ENCODE results near the gene CHMP1B.
"Not testable (repeated sequence)": the region's sequence is repeated elsewhere in the genome, so short reads cannot be mapped to it uniquely, and the experiment has no call there.

The CHMP1B gene

DNA sequence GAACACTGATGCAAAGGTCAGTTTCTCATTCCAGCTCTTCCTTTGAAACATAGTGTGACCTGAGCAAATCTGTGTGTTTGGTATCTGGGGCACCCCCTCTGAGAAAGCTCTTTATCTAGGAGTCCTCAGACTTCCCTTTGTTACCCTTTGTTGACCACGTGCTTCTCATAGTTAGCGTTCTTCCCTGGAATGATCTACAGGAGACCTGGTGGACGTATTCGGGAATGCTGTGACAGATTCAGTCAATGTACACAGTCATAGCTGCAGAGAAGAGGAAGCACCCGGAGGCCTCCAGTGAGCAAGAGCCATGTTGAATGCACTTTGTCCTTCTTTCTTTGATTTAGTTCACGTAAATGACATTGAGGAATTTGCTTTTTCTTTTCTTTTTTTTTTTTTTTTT, 10.7 kb upstream of the CHMP1B start:
- no peak for DNase-seq (ENCODE audit: low spot score)

DNA sequence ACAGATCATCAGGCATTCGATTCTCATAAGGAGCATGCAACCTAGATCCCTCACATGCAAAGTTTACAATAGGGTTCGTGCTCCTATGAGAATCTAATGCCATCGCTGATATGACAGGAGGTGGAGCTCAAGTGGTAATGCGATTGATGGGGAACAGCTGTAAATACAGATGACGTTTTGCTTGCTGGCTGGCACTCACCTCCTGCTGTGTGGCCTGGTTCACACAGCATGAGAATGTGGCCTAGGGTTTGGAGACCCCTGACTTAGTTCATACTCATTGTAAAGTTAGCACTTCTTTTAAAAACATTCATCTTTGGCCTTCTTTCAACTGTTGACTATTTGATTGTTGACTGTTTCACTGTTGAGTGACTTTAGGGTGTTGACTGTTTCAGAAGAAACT, 8.7 kb upstream of the CHMP1B start:
- no peak for DNase-seq (ENCODE audit: low spot score)

DNA sequence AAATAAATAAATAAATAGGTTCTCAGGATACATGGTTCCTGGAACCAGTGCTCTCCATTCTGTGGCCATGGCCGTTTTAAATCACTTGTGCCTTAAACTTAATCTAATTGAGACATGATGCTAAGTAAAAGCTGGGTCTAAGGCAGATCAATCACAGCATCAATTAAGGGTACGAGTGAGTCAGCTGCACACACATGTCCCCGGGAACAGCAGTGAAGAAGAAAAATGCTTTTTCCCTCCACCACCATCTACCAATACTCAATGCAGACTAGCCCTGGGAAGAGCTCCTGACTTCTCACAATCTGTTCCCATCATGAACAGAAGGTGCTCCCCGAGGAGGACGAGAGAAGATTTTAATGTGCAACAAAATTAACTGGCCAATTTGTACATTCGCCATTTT, 6.8 kb upstream of the CHMP1B start:
- no peak for DNase-seq (ENCODE audit: low spot score)

DNA sequence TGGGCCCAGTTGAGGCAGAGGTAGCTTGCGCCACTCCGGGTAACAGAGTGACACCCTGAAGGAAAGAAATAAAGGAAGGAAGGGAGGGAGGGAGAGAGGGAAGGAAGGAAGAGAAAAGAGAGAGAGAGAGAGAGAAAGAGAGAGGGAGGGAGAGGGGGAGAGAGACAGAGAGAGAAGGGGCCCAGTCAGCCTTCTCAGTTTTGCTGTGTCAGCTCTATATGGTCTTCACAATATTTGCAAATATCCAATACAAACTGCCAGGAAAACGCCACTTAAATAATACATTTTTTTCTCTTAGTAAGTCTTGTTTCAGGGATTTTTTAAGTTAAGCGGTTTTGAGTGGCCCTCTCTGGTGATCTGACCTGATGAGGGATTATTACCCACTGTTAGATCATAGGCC, 5.6 kb upstream of the CHMP1B start:
- DNase-seq (ENCODE audit: low spot score) = no peak

DNA sequence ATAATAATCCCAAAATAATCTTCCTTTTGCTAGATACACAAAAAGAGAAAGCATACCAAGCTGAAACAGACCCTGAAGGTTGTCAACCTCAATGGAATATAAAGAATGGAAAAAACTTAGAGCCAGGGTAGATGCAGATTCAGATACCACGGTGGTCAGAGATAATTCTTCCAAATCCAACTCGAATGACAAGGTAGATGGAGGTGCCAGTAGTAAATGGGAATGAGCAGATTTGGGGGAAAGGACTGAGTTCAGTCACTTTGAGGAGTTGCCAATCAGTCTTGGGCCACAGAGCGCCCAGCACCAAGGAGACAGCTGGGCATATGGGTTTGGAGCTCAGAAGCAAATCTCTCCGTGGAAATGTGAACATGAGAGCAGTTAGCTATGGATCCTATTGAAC, 3.4 kb upstream of the CHMP1B start:
- no peak for DNase-seq (ENCODE audit: low spot score)

DNA sequence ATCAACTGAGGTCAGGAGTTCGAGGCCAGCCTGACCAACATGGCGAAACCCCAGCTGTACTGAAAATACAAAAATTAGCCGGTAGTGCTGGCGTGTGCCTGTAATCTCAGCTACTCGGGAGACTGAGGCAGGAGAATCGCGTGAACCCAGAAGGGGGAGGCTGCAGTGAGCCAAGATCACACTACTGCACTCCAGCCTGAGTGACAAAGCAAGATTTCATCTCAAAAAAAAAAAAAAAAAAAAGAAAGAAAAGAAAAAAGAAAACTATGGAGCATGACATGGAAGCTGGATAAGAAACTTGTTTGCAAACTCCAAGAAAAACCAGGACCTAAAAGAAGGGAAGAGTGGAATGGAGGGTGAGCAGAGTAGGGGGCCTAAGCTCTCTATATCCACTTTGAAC, 1.9 kb upstream of the CHMP1B start:
- DNase-seq (ENCODE audit: low spot score) = no peak

DNA sequence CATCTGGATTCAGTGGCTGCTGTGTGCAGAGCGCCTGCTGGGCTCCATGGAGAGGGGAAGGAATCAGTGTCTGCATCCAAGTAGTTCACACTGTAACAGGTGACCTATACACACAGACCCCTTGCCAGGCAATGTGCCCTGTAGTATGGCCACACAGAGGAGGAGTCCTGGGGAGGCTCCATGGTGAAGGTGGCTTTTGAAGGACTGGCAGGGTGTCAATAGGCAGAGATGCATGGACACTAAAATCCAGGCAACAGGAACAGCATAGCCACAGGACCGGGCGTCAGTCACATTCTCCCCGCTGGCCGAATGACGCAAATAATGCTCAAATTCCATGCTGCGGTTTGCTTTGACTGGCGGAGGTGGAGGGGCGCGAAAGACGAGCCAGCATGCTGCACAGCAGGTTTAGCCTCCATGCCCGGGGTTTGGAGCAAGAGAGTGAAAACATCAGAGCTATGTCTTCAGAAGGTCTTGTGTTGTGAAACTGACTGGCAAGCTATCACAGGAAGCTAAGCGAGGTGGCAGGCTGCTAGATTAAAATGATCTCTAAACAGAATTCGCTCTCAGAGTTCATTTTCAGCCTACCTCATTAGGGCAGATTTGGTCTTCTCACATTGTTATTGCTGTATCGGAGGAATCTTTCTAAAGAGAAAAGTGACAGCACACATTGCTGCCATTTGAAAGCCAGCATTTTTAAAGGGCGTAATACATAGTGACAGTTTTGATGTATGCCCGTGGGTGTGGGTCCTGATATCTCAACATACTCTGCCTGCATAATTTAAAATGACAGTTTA, 1.2 kb upstream of the CHMP1B start:
- peak; percentile 31 for DNase-seq (ENCODE audit: low spot score)

DNA sequence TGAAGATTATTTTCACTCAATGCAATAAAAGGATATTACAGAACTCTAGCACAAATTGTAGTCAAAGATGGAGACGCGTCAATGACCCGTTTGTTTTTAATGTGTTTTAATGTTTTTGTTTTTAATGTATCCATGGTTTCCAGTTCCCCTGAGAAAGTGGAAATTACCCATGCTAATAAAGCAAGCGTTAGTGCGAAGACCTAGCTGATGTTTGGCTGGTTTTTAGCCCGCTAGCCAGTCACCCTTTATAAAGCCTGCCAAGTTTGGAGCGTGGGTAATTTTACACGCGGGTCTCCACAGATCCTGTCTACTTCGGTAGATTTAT, 430 bp upstream of the CHMP1B start:
- DNase-seq (ENCODE audit: low spot score) = no peak

DNA sequence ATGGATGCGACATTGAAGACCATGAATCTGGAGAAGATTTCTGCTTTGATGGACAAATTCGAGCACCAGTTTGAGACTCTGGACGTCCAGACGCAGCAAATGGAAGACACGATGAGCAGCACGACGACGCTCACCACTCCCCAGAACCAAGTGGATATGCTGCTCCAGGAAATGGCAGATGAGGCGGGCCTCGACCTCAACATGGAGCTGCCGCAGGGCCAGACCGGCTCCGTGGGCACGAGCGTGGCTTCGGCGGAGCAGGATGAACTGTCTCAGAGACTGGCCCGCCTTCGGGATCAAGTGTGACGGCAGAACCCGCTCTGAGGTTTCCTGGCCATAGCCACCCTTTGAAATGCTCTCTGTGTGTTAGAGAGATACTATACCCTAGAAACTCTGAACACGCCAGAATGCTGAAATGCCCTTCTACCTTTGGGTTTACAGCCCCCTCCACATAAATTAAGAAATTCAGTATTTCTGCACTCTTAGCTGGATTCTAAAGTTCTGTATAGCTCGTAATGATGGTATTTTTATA, 659 bp downstream of the CHMP1B start:
- DNase-seq (ENCODE audit: low spot score) = no peak

DNA sequence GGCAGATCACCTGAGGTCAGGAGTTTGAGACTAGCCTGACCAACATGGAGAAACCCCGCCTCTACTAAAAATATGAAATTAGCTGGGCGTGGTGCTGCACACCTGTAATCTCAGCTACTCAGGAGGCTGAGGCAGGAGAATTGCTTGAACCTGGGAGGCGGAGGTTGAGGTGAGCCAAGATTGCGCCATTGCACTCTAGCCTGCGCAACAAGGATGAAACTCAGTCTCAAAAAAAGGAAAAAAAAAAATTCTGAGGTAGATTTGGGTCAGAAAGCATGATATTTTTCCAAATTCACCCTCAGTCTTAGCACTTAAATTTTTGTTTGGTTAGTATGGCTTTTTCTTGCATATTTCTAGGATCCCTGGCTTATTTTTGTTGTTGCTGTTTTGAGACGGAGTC, 3.3 kb downstream of the CHMP1B start:
- not testable (repeated sequence) for DNase-seq (ENCODE audit: low spot score)

DNA sequence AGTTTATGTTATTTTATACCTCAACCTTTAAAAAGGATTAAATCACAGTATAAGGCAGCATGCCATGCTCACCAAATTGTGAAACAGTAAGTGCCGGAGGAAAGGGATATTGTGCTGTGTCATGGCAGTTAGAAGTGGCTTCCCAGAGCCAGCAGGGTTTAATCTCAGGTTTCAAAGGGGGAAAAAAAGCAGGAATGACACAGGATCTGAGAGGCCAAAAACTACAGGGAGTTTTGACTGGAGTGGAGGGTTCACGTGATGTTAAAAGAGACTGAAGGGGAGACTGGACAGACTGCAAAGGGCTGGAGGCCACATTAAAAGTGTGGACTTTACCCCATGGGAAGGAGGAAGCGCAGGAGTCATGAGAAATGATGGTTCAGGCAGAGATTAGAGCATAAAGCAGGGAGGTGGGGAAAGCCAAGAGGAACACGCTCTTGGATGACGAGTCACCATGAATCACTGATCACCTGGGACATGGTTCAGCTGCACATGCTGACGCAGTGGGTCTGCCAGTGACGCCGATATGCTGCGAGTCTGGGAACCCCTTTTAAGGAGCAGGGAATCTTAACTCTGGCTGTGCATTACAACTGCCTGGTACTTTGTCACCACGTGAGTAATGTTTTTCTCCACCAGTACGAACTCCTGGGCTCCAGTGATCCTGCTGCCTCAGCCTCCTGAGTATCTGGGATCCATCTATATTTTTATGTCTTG, 6.1 kb downstream of the CHMP1B start:
- DNase-seq (ENCODE audit: low spot score) = peak; percentile 70

DNA sequence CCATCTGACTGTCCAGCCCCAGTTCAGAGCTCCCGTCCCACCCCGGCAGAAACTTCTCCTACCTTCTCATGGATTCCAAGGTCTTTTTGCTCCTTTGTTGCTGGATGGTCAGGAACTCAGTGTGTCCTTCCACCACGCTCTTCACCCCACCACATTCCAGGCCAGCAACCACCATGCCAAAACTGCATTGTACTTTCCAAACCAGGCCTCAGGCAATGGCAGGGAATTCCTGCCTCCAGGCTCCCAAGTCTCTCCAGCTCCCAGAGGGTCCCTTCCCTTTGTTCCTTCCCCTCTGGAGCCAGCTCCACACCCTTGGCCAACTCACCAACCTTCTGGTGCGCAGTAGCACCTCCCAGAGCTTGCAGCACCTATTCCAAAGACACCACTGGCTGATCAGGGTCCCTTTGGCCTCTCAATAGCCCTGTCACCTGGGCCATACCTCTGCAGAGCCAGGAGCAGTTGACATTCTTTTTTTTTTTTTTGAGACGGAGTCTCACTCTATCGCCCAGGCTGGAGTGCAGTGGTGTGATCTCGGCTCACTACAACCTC, 8.1 kb downstream of the CHMP1B start:
- no peak for DNase-seq (ENCODE audit: low spot score)

DNA sequence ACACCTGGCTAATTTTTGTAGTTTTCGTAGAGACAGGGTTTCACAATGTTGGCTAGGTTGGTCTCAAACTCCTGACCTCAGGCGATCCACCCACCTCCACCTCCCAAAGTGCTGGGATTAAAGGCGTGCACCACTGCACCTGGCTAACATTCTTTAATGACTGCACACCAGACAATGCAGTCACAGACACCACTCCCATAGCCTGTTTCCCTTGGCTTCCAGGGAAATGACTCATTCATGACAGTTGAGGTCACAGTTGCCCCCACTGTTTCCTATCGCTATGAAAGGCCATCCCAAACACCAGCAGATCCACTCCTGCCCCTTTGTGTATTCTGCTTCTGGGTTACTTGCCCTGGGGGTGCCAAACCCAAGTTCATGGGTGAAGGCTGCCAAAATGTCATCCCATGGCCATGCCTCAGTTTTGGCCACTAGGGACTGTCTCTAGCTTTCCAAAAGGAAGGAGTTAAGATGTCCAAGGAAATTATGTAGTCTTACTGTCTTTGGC, 8.7 kb downstream of the CHMP1B start:
- no peak for DNase-seq (ENCODE audit: low spot score)

DNA sequence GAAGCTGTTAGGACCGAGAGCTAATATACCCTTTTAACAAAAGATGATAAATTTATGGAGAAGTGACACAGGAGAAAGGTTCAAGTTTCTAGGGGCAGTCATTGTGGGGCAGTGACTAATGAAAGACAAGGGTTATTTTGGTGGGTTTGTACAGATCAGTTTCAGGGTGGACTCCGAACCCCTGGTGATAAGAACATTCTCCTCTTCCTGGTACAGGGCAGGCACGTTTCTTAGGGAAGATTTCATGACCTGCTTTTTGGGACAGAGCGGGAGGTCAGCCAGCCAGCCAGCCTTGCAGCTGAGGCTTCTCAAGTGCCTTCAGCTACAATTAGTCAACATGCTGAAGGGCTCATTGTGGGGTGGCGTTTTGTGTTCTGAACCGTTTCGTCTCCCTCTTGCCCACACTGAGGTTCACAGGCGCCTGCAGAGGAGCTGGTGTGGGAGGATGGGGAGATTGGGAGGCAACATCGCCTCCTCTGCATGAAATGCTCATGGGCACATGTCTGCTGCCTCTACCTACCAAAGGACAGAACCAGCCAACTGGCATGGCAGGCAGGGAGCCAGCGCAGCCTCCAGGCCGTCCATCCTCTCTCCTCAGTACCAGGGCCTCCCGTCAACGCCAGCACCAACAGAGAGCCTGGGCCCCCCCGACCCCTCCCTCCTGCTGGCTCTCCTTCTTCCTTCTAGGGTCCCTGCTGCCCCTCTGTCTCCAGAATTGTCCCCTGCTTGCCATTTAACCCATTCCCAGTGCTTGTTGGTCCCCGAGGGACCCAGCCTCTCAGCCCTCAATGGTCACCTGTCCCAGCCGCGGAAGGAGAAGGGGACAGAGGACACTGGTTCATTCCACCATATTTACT, 9.6 kb downstream of the CHMP1B start:
- no peak for DNase-seq (ENCODE audit: low spot score)

DNA sequence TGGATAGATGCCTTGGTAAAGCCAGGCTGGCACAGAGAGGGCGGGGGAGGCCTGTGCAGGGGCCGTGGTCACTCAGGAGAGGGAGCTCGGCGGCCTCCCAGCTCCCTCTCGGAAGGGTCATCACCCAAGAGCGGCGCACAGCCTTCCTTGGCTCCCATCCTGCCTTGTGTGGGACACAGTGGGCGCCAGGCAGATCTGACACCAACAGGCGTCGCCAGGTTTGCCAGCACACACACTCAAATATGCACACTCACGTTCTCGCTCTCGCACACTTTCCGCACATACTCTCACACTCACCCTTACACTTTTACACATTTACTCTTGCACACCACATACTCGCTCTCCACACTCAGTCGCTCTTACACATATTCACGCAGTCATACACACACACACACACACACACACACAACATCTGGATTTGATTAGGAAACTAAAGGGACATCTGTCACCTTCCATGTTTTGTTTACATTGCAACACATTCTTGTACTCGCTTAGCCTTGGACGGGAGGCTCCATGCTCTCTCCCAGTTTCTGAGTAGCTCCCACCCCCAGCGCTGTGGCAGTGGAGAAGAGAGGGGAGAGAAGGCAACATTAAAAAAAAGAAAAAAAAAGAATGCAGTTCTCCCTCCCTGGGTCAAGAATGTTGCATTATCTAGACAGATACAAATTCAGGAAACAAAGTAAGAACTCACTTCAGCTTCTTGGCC, 10.5 kb downstream of the CHMP1B start:
- no peak for DNase-seq (ENCODE audit: low spot score)

DNA sequence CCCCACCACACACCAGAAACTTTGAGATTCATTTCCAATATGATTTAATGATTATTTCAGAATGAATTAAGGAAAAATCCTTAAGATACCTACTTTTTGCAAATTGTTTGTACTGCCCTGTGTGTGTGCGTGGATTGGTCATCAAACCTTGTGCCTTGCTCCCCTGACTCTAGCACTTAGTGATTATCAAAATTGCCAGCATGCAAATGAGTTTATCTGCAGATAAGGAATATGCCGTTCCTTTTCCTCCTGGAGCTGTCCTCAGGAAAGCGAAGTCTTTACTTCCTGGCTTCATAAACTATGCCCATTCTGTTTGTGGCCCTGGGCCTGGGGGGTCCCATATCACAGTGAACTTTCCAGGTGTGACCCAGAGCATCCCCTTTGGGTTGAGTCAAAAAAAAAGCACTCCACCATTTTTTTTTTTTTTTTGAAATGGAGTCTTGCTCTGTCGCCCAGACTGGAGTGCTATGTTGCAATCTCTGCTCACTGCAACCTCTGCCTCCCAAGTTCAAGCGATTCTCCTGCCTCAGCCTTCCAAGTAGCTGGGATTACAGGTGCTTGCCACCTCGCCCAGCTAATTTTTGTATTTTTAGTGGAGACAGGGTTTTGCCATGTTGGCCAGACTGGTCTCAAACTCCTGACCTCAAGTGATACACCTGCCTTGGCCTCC, 11.4 kb downstream of the CHMP1B start:
- DNase-seq (ENCODE audit: low spot score) = no peak

DNA sequence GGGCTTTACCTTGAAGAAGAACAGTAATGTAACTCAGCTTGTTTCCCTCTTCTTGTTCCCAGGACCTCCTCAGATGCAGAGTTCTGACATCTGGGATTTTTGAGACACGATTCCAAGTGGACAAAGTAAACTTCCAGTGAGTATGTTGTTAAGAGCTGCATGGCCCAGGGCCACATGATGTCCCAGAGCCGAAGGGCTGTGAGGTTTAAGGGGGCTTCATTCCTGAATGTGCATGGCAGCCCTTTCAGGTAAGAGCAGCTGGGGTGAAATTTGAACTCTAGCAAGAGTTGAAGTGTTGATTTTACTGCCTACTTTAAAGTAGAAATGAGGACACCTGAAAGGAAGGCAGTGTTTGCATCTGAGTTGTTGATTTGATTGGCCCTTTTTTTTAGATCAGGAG, 13.3 kb downstream of the CHMP1B start:
- no peak for DNase-seq (ENCODE audit: low spot score)

DNA sequence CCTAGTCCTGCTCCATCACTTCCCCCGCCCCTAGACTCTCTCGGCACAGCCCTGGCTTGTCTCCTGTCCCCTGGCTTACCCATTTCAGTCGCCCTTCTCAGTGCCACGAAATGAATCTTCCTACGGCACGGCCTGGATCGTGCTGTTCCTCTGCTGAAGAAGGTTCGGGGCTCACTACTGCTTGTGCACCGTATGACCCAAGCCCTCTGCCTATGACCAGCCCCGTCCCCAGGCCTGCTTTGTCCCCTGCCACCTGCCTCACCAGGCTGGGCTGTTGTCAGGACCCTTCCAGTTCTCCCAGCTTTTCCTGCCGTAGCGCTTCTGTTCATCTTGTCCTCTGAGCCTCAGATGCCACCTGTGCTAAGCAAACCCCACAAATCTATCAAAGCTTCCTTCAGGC, 13.9 kb downstream of the CHMP1B start:
- DNase-seq (ENCODE audit: low spot score) = no peak

DNA sequence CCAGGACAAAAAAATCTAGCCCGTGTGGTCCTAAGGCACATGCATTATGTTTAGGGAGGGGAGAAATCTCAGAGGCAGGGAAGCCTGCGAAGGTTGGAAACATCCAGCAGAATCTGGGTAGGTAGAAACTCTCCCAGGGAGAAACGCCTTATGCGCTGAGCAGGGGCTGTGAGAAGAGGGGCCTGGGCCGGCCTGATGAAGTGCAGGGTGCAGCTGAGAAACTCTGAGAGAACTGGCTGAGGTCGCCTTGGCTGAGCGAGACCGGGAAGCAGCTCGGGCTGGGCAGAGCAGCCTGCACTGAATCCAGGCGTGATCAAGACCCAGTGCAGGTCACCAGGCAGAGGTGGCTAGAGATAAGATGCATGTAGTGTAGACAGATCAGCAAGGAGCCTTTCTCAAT, 15.1 kb downstream of the CHMP1B start:
- no peak for DNase-seq (ENCODE audit: low spot score)

DNA sequence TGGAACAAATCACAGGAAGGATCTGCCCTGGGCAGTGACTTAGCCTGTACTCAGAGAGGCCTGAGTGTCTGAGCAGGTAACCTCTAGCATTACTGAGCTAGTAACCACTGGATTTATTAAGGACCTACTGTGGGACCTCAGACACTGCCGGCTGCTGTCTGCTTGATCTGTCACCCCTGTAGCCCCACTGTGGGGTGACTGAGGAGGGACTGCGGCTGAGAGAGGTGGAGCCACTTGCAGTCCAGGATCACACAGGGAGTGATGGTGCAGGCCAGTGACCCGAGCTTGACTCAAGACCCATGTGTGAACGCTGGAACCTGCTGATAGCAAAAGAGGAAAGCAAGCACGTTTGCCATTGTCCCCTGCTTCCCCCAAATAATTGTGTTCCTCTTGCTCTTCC, 15.6 kb downstream of the CHMP1B start:
- no peak for DNase-seq (ENCODE audit: low spot score)

DNA sequence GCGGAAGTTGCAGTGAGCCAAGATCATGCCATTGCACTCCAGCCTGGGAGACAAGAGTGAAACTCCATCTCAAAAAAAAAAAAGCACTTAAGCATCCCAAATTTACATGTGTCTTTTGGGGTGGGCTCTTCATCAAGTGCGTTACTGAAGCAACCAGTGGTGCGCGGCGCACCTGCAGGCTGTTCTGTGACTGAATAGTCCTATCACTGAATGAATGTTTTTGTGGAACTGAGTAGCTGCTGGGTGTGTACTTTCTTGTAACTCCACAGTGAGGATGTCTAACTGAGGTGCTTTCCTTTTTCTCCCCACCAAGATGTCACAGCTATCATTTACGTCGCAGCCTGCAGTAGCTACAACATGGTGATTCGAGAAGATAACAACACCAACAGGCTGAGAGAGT, 17.0 kb downstream of the CHMP1B start:
- no peak for DNase-seq (ENCODE audit: low spot score)
